H9 (cell line): ENCODE measurements around the gene GLIS2. TPM values are rescaled to one million over a fixed set of nuclear protein-coding genes. Genes with fewer than 3 reads are reported as not detected.

ENCODE experiments used
- DNase-seq: peaks from one replicate; pipeline ENCODE4 v3.0.0-alpha.2; 2017
- H2AFZ ChIP-seq: one replicate; pipeline ENCODE4 v1.6.1; 2013; ENCODE audit warnings: mild to moderate bottlenecking, low read length, control low read depth, moderate library complexity
- H2AK5ac ChIP-seq: 2 replicates; pipeline ENCODE4 v1.6.1; 2013; ENCODE audit warnings: low read length, control low read depth, mixed read lengths; ENCODE audit not compliant: insufficient read length
- H2BK120ac ChIP-seq: one replicate; pipeline ENCODE4 v1.6.1; 2013; ENCODE audit warnings: low read depth, mild to moderate bottlenecking, low read length, control low read depth, inconsistent platforms; ENCODE audit not compliant: poor library complexity, severe bottlenecking
- H2BK12ac ChIP-seq: 2 replicates; pipeline ENCODE4 v1.6.1; 2013; ENCODE audit warnings: low read length, control low read depth, mixed read lengths, low read depth; ENCODE audit not compliant: insufficient read length
- H2BK15ac ChIP-seq: 2 replicates; pipeline ENCODE4 v1.6.1; 2013; ENCODE audit warnings: low read depth, low read length, control low read depth
- H2BK20ac ChIP-seq: one replicate; pipeline ENCODE4 v1.6.1; 2013; ENCODE audit warnings: low read depth, mild to moderate bottlenecking, low read length, control low read depth, inconsistent platforms; ENCODE audit not compliant: poor library complexity, severe bottlenecking
- H2BK5ac ChIP-seq: 2 replicates; pipeline ENCODE4 v1.6.1; 2013; ENCODE audit warnings: low read length, control low read depth, mixed read lengths; ENCODE audit not compliant: insufficient read length
- H3K14ac ChIP-seq: 2 replicates; pipeline ENCODE4 v1.6.1; 2013; ENCODE audit warnings: low read length, control low read depth; ENCODE audit not compliant: insufficient read depth
- H3K18ac ChIP-seq: 2 replicates; pipeline ENCODE4 v1.6.1; 2013; ENCODE audit warnings: low read depth, mild to moderate bottlenecking, mixed read lengths, low read length, control low read depth; ENCODE audit not compliant: insufficient read length
- H3K23ac ChIP-seq: 2 replicates; pipeline ENCODE4 v1.6.1; 2013; ENCODE audit warnings: low read length, control low read depth, mixed read lengths, low read depth; ENCODE audit not compliant: insufficient read length
- H3K23me2 ChIP-seq: 2 replicates; pipeline ENCODE4 v1.6.1; 2013; ENCODE audit warnings: low read depth, mild to moderate bottlenecking, mixed read lengths, low read length, control low read depth; ENCODE audit not compliant: insufficient read length, poor library complexity, severe bottlenecking
- H3K27ac ChIP-seq: 2 replicates; pipeline ENCODE4 v1.5.1; 2013; ENCODE audit warnings: low read length, control low read depth, mixed read lengths, low read depth; ENCODE audit not compliant: insufficient read length
- H3K27me3 ChIP-seq: 2 replicates; pipeline ENCODE4 v1.6.1; 2013; ENCODE audit warnings: low read length, control low read depth, inconsistent platforms; ENCODE audit not compliant: insufficient read depth
- H3K4ac ChIP-seq: 2 replicates; pipeline ENCODE4 v1.6.1; 2013; ENCODE audit warnings: low read depth, mild to moderate bottlenecking, control low read depth, inconsistent platforms, low read length, moderate library complexity
- H3K4me1 ChIP-seq: 2 replicates; pipeline ENCODE4 v1.6.1; 2013; ENCODE audit warnings: low read length, control low read depth, inconsistent platforms; ENCODE audit not compliant: insufficient read depth
- H3K4me2 ChIP-seq: 2 replicates; pipeline ENCODE4 v1.6.1; 2013; ENCODE audit warnings: low read length, control low read depth, mixed read lengths; ENCODE audit not compliant: insufficient read length, insufficient read depth
- H3K56ac ChIP-seq: 2 replicates; pipeline ENCODE4 v1.6.1; 2013; ENCODE audit warnings: low read depth, mild to moderate bottlenecking, mixed read lengths, low read length, control low read depth; ENCODE audit not compliant: insufficient read length
- H3K79me1 ChIP-seq: 2 replicates; pipeline ENCODE4 v1.6.1; 2013; ENCODE audit warnings: low read depth, mild to moderate bottlenecking, moderate library complexity, low read length, control low read depth, inconsistent platforms; ENCODE audit not compliant: insufficient read depth, poor library complexity, severe bottlenecking
- H3K79me2 ChIP-seq: 2 replicates; pipeline ENCODE4 v1.6.1; 2013; ENCODE audit warnings: low read length, control low read depth, inconsistent platforms; ENCODE audit not compliant: insufficient read depth
- H3K9ac ChIP-seq: 2 replicates; pipeline ENCODE4 v1.6.1; 2013; ENCODE audit warnings: low read length, control low read depth, mixed read lengths; ENCODE audit not compliant: insufficient read length; ENCODE audit errors: extremely low read depth
- H3K9me3 ChIP-seq: one replicate; pipeline ENCODE4 v1.6.1; 2013; ENCODE audit warnings: low read depth, low read length, inconsistent platforms; ENCODE audit not compliant: control insufficient read depth
- H3T11ph ChIP-seq: one replicate; pipeline ENCODE4 v1.6.1; 2013; ENCODE audit warnings: mild to moderate bottlenecking, low read length, control low read depth, inconsistent platforms
- H4K20me1 ChIP-seq: one replicate; pipeline ENCODE4 v1.6.1; 2013; ENCODE audit not compliant: control insufficient read depth, insufficient read length, insufficient read depth
- H4K5ac ChIP-seq: 2 replicates; pipeline ENCODE4 v1.6.1; 2013; ENCODE audit warnings: low read depth, mild to moderate bottlenecking, mixed read lengths, low read length, control low read depth; ENCODE audit not compliant: insufficient read length
- H4K8ac ChIP-seq: replicated peaks from 2 replicates; pipeline ENCODE4 v1.6.1; 2013; ENCODE audit warnings: low read length, control low read depth, mixed read lengths, low read depth; ENCODE audit not compliant: insufficient read length
- H4K91ac ChIP-seq: 2 replicates; pipeline ENCODE4 v1.6.1; 2013; ENCODE audit warnings: low read depth, mild to moderate bottlenecking, moderate library complexity, mixed read lengths, low read length, control low read depth; ENCODE audit not compliant: insufficient read length
- H3K27ac Mint-ChIP-seq, 3 experiments: 2 replicates in 2 of 3; 3 replicates in 1 of 3; pipeline ENCODE4 v1.8.0; 2020 to 2021; ENCODE audit warnings: mixed read lengths in 3 of 3, mild to moderate bottlenecking in 1 of 3, moderate library complexity in 1 of 3
- H3K27me3 Mint-ChIP-seq: 2 replicates; pipeline ENCODE4 v1.8.0; 2021; ENCODE audit warnings: low read depth, mild to moderate bottlenecking, moderate library complexity, mixed read lengths
- H3K36me3 Mint-ChIP-seq, 3 experiments: 2 replicates in 2 of 3; 3 replicates in 1 of 3; pipeline ENCODE4 v1.8.0; 2020 to 2021; ENCODE audit warnings: low read depth in 3 of 3, mixed read lengths in 3 of 3; ENCODE audit not compliant: insufficient read depth in 1 of 3
- H3K4me1 Mint-ChIP-seq, 2 experiments: 2 replicates each; pipeline ENCODE4 v1.8.0; 2020; ENCODE audit warnings: mixed read lengths in 2 of 2
- H3K4me3 Mint-ChIP-seq, 2 experiments: 2 replicates in 1 of 2; 3 replicates in 1 of 2; pipeline ENCODE4 v1.8.0; 2020 to 2021; ENCODE audit warnings: mild to moderate bottlenecking in 2 of 2, mixed read lengths in 2 of 2, moderate library complexity in 1 of 2
- H3K9me3 Mint-ChIP-seq, 2 experiments: 2 replicates in 1 of 2; 3 replicates in 1 of 2; pipeline ENCODE4 v1.8.0; 2020; ENCODE audit warnings: mild to moderate bottlenecking in 2 of 2, mixed read lengths in 2 of 2, moderate library complexity in 1 of 2
- WGBS: extraction: QIAGEN DNeasy Blood & Tissue Kit; methylation state at CpG from one replicate; pipeline ENCODE4 v1.1.7; 2013; ENCODE audit warnings: missing lambda C conversion rate, low lambda C conversion rate, mixed read lengths; ENCODE audit not compliant: insufficient read length; ENCODE audit errors: extremely low coverage; 5-methylcytosine and 5-hydroxymethylcytosine counted together
- total RNA-seq: library from RNA; stranded (reverse); gene quantifications from 2 replicates; pipeline ENCODE4 v1.2.1, GENCODE V29; 2021
- TF ChIP-seq, protein P1 (sequence below): fragments of 200-600 bp; sonication (generic); conservative IDR thresholded peaks from 3 replicates; pipeline ENCODE4 v1.8.0; 2021; ENCODE audit warnings: antibody characterized with exemption, mild to moderate bottlenecking

Gene GLIS2
- total RNA-seq, 1 experiment from 2014 or later, result 14.3 TPM

DNA sequence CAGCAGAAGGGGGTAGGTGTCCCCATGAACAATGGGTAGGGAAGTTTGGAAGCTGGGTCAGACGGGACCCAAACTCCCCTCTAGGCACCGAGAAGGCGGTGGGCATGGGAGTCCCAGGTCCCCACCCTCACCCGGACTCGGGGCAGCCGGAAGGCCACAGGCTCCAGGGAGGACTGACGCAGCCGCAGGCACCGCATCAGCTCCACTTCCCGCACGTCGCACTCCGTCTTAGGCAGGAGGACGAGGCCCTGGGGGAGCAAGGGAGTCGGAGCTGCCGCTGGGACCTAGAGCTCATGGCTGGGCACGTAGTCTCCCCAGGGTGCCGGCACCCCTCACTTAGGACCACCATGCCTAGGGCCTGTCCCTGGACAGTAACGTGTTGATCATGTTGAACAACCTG is 42.4 kb downstream of the GLIS2 start:
- Histone ChIP-seq H3K14ac (no peak overlapping the region), H4K8ac (no peak overlapping the region), H3K23me2 (peaks cover 4% of the 10 kb centered on the region), H3K18ac (no peak overlapping the region), H3K9ac (no peak overlapping the region), H3K23ac (no peak overlapping the region), H3T11ph (no peak overlapping the region), H3K79me1 (no peaks in the 10 kb centered on the region), H3K27me3 (no peaks in the 10 kb centered on the region), H3K4ac (no peak overlapping the region), H3K4me1 (no peaks in the 10 kb centered on the region), H2AFZ (no peak overlapping the region), H3K4me2 (no peak overlapping the region), H4K20me1 (no peaks in the 10 kb centered on the region), H2BK12ac (no peak overlapping the region), H4K91ac (no peak overlapping the region), H2AK5ac (no peak overlapping the region), H2BK5ac (no peak overlapping the region), H2BK15ac (no peak overlapping the region), H2BK20ac (no peak overlapping the region), H3K9me3 (no peaks in the 10 kb centered on the region), H3K27ac (no peak overlapping the region), H3K79me2 (no peaks in the 10 kb centered on the region), H2BK120ac (no peak overlapping the region), H3K56ac (no peak overlapping the region), H4K5ac (no peak overlapping the region)
- Mint-ChIP-seq H3K27ac (no peak overlapping the region; a peak in 1 of 7 replicates), H3K27me3 (no peaks in the 10 kb centered on the region), H3K9me3 (no peaks in the 10 kb centered on the region; a peak in 1 of 5 replicates), H3K4me1 (0 out of 4 replicates have a peak, but pooled peaks cover 0 to 3% of the 10 kb centered on the region in 2 experiments), H3K36me3 (peaks cover 2 to 4% (median 2%) of the 10 kb centered on the region in 3 experiments; a peak in 2 of 7 replicates), H3K4me3 (no peak overlapping the region)
- DNase-seq, result no peak
- TF ChIP-seq, protein P1, sequence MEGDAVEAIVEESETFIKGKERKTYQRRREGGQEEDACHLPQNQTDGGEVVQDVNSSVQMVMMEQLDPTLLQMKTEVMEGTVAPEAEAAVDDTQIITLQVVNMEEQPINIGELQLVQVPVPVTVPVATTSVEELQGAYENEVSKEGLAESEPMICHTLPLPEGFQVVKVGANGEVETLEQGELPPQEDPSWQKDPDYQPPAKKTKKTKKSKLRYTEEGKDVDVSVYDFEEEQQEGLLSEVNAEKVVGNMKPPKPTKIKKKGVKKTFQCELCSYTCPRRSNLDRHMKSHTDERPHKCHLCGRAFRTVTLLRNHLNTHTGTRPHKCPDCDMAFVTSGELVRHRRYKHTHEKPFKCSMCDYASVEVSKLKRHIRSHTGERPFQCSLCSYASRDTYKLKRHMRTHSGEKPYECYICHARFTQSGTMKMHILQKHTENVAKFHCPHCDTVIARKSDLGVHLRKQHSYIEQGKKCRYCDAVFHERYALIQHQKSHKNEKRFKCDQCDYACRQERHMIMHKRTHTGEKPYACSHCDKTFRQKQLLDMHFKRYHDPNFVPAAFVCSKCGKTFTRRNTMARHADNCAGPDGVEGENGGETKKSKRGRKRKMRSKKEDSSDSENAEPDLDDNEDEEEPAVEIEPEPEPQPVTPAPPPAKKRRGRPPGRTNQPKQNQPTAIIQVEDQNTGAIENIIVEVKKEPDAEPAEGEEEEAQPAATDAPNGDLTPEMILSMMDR, result no peak
- no CpG with 5 or more reads among the region's 19 CpGs for WGBS
